ENCODE results near the gene GDF10. TPM values are rescaled to one million over a fixed set of nuclear protein-coding genes. Genes with fewer than 3 reads are reported as not detected.

GDF10 gene
- total and polyA plus RNA-seq, 9 of the 15 experiments (the other 6 are each of a cell fraction or from before 2014, with no cell fraction given): 0.03 to 0.20 (median 0.11) TPM; not detected in 6

- no peak for TF ChIP-seq SMC3 (conservative IDR thresholded peaks at IDR 0.05; ENCODE audit: insufficient read depth, low read depth, low read length)
- TF ChIP-seq PCBP2 (IDR thresholded peaks at IDR 0.05; ENCODE audit: low read depth, low read length, poor library complexity, severe bottlenecking): no peak
- no peak for TF ChIP-seq ZNF511 (CRISPR knock-in tag; IDR thresholded peaks at IDR 0.05)
- no peak for TF ChIP-seq ZNF780A (CRISPR knock-in tag; IDR thresholded peaks at IDR 0.05)
- no peak for TF ChIP-seq RBM14 (IDR thresholded peaks at IDR 0.05; ENCODE audit: borderline replicate concordance, insufficient read depth, low read depth, low read length)
- no peak for TF ChIP-seq HES1 (IDR thresholded peaks at IDR 0.05; ENCODE audit: low read depth)
- no peak for TF ChIP-seq FOXK1 (CRISPR knock-in tag; IDR thresholded peaks at IDR 0.05; ENCODE audit: borderline replicate concordance)
- TF ChIP-seq ZNF184 (CRISPR knock-in tag; IDR thresholded peaks at IDR 0.05): no peak
- no peak for TF ChIP-seq HNRNPUL1 (IDR thresholded peaks at IDR 0.05; ENCODE audit: low read length)
- TF ChIP-seq MIER1 (IDR thresholded peaks at IDR 0.05; ENCODE audit: low read depth): no peak
- no peak for TF ChIP-seq SETDB1 (IDR thresholded peaks at IDR 0.05; ENCODE audit: low read length)
- peak; percentile 71 for TF ChIP-seq GATA2 (CRISPR knock-in tag; IDR thresholded peaks at IDR 0.05)
- TF ChIP-seq ZNF655 (CRISPR knock-in tag; IDR thresholded peaks at IDR 0.05): no peak
- no peak for TF ChIP-seq ZNF57 (CRISPR knock-in tag; IDR thresholded peaks at IDR 0.05)
- TF ChIP-seq MCM3 (IDR thresholded peaks at IDR 0.05): no peak
- TF ChIP-seq ARID3A (IDR thresholded peaks at IDR 0.05; ENCODE audit: borderline replicate concordance, low read depth, low read length): 0 out of 2 replicates have a peak, but pooled peaks have one; percentile 53
- no peak for TF ChIP-seq NEUROD1 (IDR thresholded peaks at IDR 0.05; ENCODE audit: borderline replicate concordance, low read depth, low read length, partially characterized antibody)
- no peak for TF ChIP-seq ZNF23 (CRISPR knock-in tag; IDR thresholded peaks at IDR 0.05)
- TF ChIP-seq FOS (IDR thresholded peaks at IDR 0.05; ENCODE audit: extremely low read depth, insufficient read length): no peak
- 0 out of 2 replicates have a peak, but pooled peaks have one; percentile 24 for TF ChIP-seq GATAD2B (IDR thresholded peaks at IDR 0.05; ENCODE audit: borderline replicate concordance)
These were observed 6.6 kb downstream of the GDF10 start (continued) for GRCh38 chr10:47306387-47307210.

All from K562 (cell line).